CD14-positive monocyte (primary cell): ENCODE results near the gene ZNF837. TPM values are rescaled to one million over a fixed set of nuclear protein-coding genes. Genes with fewer than 3 reads are reported as not detected.

ENCODE experiments used
- DNase-seq, 3 donors: peaks; one replicate each; pipeline ENCODE4 v3.0.0-alpha.2; 2011 to 2022
- H2AFZ ChIP-seq: 2 replicates; pipeline ENCODE4 v1.6.0; 2012; ENCODE audit warnings: mild to moderate bottlenecking, low read depth, low read length, inconsistent platforms; ENCODE audit not compliant: insufficient read depth, poor library complexity, severe bottlenecking
- H3K27ac ChIP-seq, 2 donors: 1 replicate in 1 of 2; 2 replicates in 1 of 2; pipeline ENCODE4 v1.5.1; 2012 to 2013; ENCODE audit warnings: low read length in 2 of 2, control low read depth in 1 of 2, inconsistent platforms in 1 of 2, low read depth in 1 of 2, mild to moderate bottlenecking in 1 of 2
- H3K27me3 ChIP-seq, 2 donors: one replicate each; pipeline versions ENCODE4 v1.6.0 to v1.6.1; 2011 to 2013; ENCODE audit warnings: low read length in 2 of 2; ENCODE audit not compliant: control insufficient read depth in 2 of 2, insufficient read depth in 2 of 2
- H3K36me3 ChIP-seq, 2 donors: replicated peaks in 1 of 2; 1 replicate in 1 of 2; 2 replicates in 1 of 2; pipeline versions ENCODE4 v1.5.1 to v1.6.1; 2012 to 2013; ENCODE audit warnings: low read length in 2 of 2, control low read depth in 1 of 2, inconsistent platforms in 1 of 2, mild to moderate bottlenecking in 1 of 2; ENCODE audit not compliant: insufficient read depth in 2 of 2, control insufficient read depth in 1 of 2
- H3K4me1 ChIP-seq, 2 donors: 1 replicate in 1 of 2; 2 replicates in 1 of 2; pipeline versions ENCODE4 v1.5.1 to v1.6.1; 2012 to 2013; ENCODE audit warnings: low read length in 2 of 2, control low read depth in 1 of 2, inconsistent platforms in 1 of 2, mild to moderate bottlenecking in 1 of 2, moderate library complexity in 1 of 2; ENCODE audit not compliant: insufficient read depth in 2 of 2, control insufficient read depth in 1 of 2
- H3K4me2 ChIP-seq: replicated peaks from 2 replicates; pipeline ENCODE3; 2012; ENCODE audit warnings: low read length, moderate library complexity, mild to moderate bottlenecking; ENCODE audit not compliant: poor library complexity, severe bottlenecking; ENCODE audit errors: extremely low read depth
- H3K4me3 ChIP-seq, 3 experiments: fragments of 200-600 bp in 1 of 3; sonication (generic) in 1 of 3; replicated peaks in 1 of 3; 1 replicate in 2 of 3; 2 replicates in 1 of 3; pipeline ENCODE4 v1.5.1; 2011 to 2013; ENCODE audit warnings: low read length in 3 of 3, mild to moderate bottlenecking in 3 of 3, control low read depth in 2 of 3, low read depth in 2 of 3, inconsistent platforms in 1 of 3, moderate library complexity in 1 of 3
- H3K79me2 ChIP-seq: 2 replicates; pipeline ENCODE4 v1.6.0; 2012; ENCODE audit warnings: mild to moderate bottlenecking, control low read depth, inconsistent platforms, low read length, moderate library complexity; ENCODE audit not compliant: insufficient read depth
- H3K9ac ChIP-seq: 2 replicates; pipeline ENCODE4 v1.6.0; 2017; ENCODE audit warnings: low read length, mild to moderate bottlenecking; ENCODE audit not compliant: insufficient read depth, poor library complexity, severe bottlenecking
- H3K9me3 ChIP-seq, 2 donors: replicated peaks in 1 of 2; 1 replicate in 1 of 2; 2 replicates in 1 of 2; pipeline versions ENCODE4 v1.5.1 to v1.6.1; 2012 to 2013; ENCODE audit warnings: low read length in 2 of 2, control low read depth in 1 of 2; ENCODE audit not compliant: control insufficient read depth in 1 of 2, insufficient read depth in 1 of 2
- H4K20me1 ChIP-seq: 2 replicates; pipeline ENCODE4 v1.6.0; 2012; ENCODE audit warnings: mild to moderate bottlenecking, low read length, control low read depth, moderate library complexity; ENCODE audit not compliant: insufficient read depth
- H3K27ac Mint-ChIP-seq, 7 donors: one replicate each; pipeline ENCODE4 v1.8.0; 2020; ENCODE audit warnings: mild to moderate bottlenecking in 7 of 7, mixed read lengths in 7 of 7, moderate library complexity in 6 of 7, inconsistent platforms in 2 of 7
- H3K27me3 Mint-ChIP-seq, 3 donors: one replicate each; pipeline ENCODE4 v1.8.0; 2021 to 2022; ENCODE audit warnings: low read depth in 3 of 3, mild to moderate bottlenecking in 3 of 3, mixed read lengths in 3 of 3, moderate library complexity in 3 of 3, inconsistent platforms in 1 of 3
- H3K36me3 Mint-ChIP-seq, 2 donors: one replicate each; pipeline ENCODE4 v1.8.0; 2020; ENCODE audit warnings: mixed read lengths in 2 of 2, inconsistent platforms in 1 of 2, mild to moderate bottlenecking in 1 of 2
- H3K4me1 Mint-ChIP-seq: one replicate; pipeline ENCODE4 v1.8.0; 2020; ENCODE audit warnings: mild to moderate bottlenecking, mixed read lengths
- H3K4me3 Mint-ChIP-seq, 2 donors: one replicate each; pipeline ENCODE4 v1.8.0; 2020; ENCODE audit warnings: mild to moderate bottlenecking in 2 of 2, mixed read lengths in 2 of 2, moderate library complexity in 1 of 2
- H3K9me3 Mint-ChIP-seq, 7 donors: one replicate each; pipeline ENCODE4 v1.8.0; 2020 to 2022; ENCODE audit warnings: mixed read lengths in 7 of 7, mild to moderate bottlenecking in 6 of 7, moderate library complexity in 6 of 7, inconsistent platforms in 2 of 7
- WGBS: methylation state at CpG from one replicate; pipeline ENCODE4 v1.1.5; 2013; ENCODE audit warnings: missing lambda C conversion rate; ENCODE audit not compliant: insufficient coverage; 5-methylcytosine and 5-hydroxymethylcytosine counted together
- intact Hi-C, 2 donors: fragments of 100-400 bp; cut with micrococcal nuclease; formaldehyde crosslinking; loops; one replicate each; pipeline versions ENCODE4 v1.15.0 to v1.15.1; 2023
- polyA plus RNA-seq, 3 donors: library from polyadenylated mRNA; depleted of rRNA in 1 of 3; unstranded in 2 of 3; stranded (reverse) in 1 of 3; fragments of 300-500 nt in 2 of 3; fragments of >200 nt in 1 of 3; fragmentation: Illumina TruSeq in 2 of 3; gene quantifications; 1 replicate in 2 of 3; 2 replicates in 1 of 3; pipeline ENCODE4 v1.2.3, GENCODE V29; 2012 to 2021
- TF ChIP-seq, protein P1 (sequence below): fragments of 200-600 bp; IDR thresholded peaks from one replicate; pipeline ENCODE4 v1.8.0; 2022; ENCODE audit warnings: antibody characterized with exemption, mild to moderate bottlenecking

ZNF837 gene
- polyA plus RNA-seq, 3 donors = 0.13 to 0.72 (median 0.33) TPM

DNA sequence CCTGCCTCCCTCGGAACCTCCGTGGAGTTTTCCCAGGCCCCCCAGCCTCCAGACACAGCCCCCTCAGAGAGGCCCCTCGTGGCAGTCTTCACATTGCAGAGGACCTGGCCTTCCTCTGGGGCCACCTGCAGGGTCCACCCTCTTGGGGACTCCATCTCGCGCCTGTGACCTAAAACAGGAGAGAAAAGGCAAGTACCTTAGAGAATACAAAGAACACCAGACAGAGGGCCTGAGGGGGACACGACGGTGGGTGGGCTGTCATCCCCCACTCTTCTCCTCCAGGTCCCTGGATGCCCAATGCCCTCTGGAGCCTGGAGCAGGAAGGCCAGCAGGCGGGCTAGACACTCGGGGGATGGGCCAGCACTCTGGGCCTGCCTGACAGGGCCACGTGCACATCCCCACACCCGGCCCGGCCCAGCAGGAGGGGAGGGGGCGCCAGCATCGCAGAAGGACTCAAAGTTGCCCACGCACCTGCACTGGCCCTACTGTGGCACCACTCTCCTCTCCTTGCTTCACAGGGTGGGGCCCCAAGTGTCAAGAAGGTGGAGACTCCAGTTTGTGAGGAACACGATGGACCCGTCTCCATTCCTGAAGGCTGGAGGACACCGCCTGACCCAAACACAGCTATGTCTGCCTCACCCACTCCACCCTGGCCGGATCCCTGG is 23.2 kb downstream of the ZNF837 start:
- Histone ChIP-seq H3K4me3 (no peak overlapping the region), H3K79me2 (no peaks in the 10 kb centered on the region), H3K27ac (no peak overlapping the region), H3K36me3 (no peaks in the 10 kb centered on the region), H4K20me1 (no peaks in the 10 kb centered on the region), H2AFZ (no peak overlapping the region), H3K4me2 (no peak overlapping the region), H3K27me3 (peaks cover 6 to 31% of the 10 kb centered on the region in 2 donors), H3K9ac (no peak overlapping the region), H3K4me1 (peaks cover 19 to 31% of the 10 kb centered on the region in 2 donors), H3K9me3 (peaks cover 0 to 8% of the 10 kb centered on the region in 2 donors)
- H3K4me3 Mint-ChIP-seq = peak overlapping the region in 1 of 2 donors; percentile 46
- TF ChIP-seq, protein P1, sequence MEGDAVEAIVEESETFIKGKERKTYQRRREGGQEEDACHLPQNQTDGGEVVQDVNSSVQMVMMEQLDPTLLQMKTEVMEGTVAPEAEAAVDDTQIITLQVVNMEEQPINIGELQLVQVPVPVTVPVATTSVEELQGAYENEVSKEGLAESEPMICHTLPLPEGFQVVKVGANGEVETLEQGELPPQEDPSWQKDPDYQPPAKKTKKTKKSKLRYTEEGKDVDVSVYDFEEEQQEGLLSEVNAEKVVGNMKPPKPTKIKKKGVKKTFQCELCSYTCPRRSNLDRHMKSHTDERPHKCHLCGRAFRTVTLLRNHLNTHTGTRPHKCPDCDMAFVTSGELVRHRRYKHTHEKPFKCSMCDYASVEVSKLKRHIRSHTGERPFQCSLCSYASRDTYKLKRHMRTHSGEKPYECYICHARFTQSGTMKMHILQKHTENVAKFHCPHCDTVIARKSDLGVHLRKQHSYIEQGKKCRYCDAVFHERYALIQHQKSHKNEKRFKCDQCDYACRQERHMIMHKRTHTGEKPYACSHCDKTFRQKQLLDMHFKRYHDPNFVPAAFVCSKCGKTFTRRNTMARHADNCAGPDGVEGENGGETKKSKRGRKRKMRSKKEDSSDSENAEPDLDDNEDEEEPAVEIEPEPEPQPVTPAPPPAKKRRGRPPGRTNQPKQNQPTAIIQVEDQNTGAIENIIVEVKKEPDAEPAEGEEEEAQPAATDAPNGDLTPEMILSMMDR = no peak
- no peak overlapping the region for H3K27ac Mint-ChIP-seq
- peaks cover 26 to 39% (median 35%) of the 10 kb centered on the region in 3 donors for H3K27me3 Mint-ChIP-seq
- intact Hi-C loops = no loop called here
- WGBS = 87% methylated on average over 16 of the region's 19 CpGs
- H3K9me3 Mint-ChIP-seq = peaks cover 0 to 16% (median 0%) of the 10 kb centered on the region in 7 donors
- H3K36me3 Mint-ChIP-seq = no peaks in the 10 kb centered on the region
- H3K4me1 Mint-ChIP-seq = peaks cover 22% of the 10 kb centered on the region
- no peak for DNase-seq

DNA sequence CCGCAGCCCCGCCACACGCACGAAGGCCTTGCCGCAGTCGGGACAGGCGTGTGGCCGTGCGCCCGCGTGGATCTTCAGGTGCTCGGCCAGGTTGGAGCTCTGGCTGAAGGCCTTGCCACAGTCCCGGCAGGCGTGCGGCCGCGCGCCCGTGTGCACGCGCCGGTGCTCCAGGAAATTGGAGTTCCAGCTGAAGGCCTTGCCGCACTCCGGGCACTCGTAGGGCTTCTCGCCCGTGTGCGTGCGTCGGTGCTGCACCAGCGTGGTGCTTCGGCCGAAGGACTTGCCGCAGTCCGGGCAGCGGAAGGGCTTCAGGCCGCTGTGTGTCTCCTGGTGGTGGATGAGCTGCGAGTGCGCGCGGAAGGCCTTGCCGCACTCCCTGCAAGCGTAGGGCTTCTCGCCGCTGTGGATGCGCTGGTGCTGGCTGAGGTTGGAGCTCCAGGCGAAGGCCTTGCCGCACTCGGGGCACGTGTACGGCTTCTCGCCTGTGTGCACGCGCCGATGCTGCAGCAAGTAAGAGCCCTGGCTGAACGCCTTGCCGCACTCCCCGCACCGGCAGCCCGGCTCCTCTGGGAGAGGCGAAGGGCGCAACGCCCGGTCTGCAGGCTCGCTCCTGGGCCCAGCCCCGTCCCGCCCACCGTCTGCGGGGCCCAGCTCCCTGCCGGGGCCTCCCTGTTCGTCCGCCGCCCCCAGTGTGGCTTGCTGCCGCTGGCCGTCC is 23.9 kb downstream of the ZNF837 start:
- intact Hi-C loops = no loop called here
- Histone ChIP-seq H3K27ac (no peak overlapping the region), H3K9me3 (peaks cover 0 to 8% of the 10 kb centered on the region in 2 donors), H3K4me3 (no peak overlapping the region), H3K4me2 (peak overlapping the region; percentile 36), H3K4me1 (peaks cover 17 to 25% of the 10 kb centered on the region in 2 donors), H2AFZ (no peak overlapping the region), H3K79me2 (no peaks in the 10 kb centered on the region), H4K20me1 (no peaks in the 10 kb centered on the region), H3K9ac (no peak overlapping the region), H3K36me3 (no peaks in the 10 kb centered on the region), H3K27me3 (peaks cover 6 to 31% of the 10 kb centered on the region in 2 donors)
- H3K27me3 Mint-ChIP-seq = peaks cover 26 to 36% (median 35%) of the 10 kb centered on the region in 3 donors
- TF ChIP-seq, protein P1 = no peak
- H3K4me1 Mint-ChIP-seq = peaks cover 19% of the 10 kb centered on the region
- H3K27ac Mint-ChIP-seq = no peak overlapping the region
- peaks cover under 1 to 1% of the 10 kb centered on the region in 2 donors for H3K36me3 Mint-ChIP-seq
- H3K4me3 Mint-ChIP-seq = peak overlapping the region; percentile 50 to 76
- 42% methylated on average over 73 of the region's 75 CpGs for WGBS
- DNase-seq = no peak
- H3K9me3 Mint-ChIP-seq = peaks cover 0 to 15% (median 0%) of the 10 kb centered on the region in 7 donors
